HL-60/S4 treated with phorbol 12-myristate 13-acetate at 8.2 ng/mL for 4 days and 3 days (cell line): ENCODE results near the gene MPIG6B.
"Not testable (repeated sequence)": the region's sequence is repeated elsewhere in the genome, so short reads cannot be mapped to it uniquely, and the experiment has no call there.

Experiments used
- in situ Hi-C: fragments of 300-500 bp; cut with MboI; formaldehyde crosslinking; loops from 2 replicates; pipeline ENCODE4 v1.15.0; 2022; ENCODE audit warnings: low sequenced_read_pairs

The MPIG6B gene

DNA sequence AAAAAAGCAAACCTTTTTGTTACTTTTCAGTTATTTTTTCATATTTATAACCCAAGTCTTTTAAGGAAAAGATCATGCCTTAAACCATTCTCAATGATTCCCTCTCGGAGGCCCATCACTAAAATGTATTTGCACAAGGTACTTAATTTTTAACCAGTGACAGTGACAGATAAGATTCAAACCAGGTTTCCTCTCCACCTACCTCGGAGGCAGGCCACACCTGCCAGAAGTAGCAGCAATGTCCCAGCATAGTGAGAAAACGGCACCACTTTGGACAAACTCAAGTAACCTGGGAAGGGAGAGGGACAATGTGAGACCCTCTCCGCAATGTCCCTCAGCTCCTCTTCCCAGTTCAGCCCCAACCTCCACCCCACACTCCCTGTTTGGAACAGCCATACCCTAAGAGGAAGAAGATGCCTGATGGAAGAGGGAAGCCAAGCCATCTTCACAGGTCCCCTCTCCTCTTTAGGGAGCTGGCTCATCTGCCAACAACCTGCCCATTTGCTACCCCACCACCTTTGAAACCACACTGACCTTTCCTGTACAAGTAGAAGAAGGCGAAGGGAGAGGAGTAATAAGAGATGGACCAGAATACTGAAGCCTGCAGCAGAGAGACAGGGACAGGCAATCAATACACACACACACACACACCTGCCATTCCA is 22.3 kb upstream of the MPIG6B start:
- in situ Hi-C loops: no loop called here

DNA sequence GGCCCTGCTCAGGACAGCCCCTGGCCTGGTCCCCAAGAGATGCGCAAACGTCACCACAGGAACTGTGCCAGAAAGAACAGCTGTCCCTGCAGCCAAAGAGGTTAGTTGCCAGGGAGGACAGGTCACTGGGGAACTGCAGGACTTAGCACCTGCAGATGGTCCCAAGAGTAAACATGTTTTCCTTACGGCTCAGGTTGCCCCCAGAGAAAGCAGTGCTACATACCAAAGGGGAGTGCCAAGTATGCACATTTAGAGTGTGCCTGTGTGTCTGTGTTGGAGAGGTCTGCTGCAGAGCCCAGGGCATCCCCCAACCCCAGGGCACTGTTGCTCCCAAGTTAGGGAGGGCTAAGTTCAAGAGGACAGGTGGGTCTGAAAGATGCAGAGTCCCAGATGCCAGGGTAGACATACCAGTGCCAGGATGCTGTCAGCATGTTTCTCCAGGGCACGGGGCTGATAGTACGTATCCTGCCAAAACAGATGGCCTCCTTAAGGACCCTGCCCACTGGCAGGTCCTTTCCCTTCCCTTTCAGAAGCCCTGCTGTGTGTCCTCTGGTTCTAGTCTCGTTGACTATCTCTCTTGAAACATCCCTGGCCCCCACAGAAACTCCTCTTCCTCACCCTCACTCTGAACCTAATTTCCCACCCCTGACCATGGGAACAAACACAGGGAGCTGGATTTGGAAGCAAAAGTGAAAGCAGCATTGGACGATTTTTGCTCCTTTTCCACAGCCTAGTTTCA is 21.3 kb upstream of the MPIG6B start:
- in situ Hi-C loops: no loop called here

DNA sequence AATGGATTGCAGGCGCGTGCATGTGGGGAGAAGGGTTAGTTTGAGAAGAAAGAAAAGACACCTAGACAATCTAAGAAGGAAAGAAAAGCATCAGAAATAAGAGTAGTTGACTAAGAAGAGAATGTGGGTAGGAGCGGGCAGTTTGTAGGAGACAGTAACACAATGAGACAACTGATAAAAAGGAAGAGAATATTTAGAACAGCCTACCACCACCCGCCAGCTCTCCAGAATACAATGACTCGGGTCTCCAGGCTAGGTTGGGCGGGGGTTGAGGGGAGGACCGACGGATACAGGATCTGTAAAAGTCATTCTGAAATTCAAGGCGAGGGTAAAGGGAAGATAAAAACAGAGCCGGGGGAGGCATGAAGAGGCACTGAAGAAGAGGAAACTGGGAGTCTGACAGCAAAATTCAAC is 20.8 kb upstream of the MPIG6B start:
- in situ Hi-C loops: no loop called here

DNA sequence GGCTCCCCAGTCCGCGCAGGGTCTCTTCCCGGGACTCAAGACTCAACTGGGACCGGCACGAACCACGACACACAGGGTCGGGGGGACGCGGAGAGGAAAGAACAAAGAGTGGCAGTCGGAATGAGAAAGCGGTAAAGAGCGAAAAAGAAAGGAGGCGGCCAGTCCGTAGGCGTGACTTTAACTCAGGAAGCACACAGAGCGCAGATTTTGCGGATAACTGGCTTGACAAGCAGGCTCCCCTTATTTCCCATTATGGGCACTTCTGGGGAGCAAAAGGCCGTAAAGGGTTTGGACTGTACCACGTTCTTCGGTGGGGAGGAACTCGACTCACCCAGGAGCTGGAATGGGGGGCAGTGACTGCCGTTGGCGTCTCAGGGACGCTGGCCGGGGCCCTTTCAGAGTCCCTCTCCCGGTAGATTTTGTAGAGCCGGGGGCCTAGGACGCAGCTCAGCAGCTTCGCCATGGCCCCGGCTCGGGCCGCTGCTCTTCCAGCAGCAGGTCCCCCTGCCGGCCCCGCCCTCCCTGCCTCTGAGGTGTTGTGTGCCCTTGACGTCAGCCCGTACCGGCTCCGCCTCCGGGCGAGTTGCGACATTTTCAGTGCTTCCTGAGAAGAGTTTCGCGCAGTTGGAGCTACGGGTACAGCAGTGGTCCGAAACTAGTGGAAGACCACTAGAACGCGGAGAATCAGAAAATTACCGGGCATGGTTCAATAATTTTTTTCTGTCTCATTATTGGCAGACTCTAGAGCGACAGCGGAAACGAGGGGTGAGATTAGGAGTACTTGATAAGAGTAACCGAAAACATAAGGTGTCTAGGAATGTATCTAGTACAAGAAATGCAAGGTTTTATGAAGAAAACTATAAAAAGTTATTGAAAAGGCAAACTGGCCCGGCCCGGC is 20.1 kb upstream of the MPIG6B start, which contains the start of gene ABHD16A:
Gene ABHD16A (minus strand): TSS at position 506 of the 898 bp plus-strand sequence. CDS start 43 bp downstream, at position 463.
- in situ Hi-C loops: no loop called here

DNA sequence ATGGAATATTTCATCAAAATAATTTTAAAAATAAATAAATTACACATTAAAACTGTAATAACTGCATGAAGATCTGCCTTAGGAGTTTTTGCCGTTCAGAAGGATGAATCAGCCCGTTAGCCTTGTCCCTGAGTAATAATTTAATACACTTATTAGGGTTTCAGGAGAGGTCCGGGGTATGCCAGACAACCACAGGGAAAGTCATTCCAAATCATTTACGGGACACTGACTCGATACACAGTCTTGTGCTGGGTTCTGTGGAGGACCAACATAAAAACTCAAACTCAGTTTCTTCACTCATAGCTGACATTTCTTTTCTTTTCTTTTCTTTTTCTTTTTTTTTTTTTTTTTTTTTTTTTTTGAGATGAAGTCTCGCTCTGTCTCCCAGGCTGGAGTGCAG is 17.2 kb upstream of the MPIG6B start:
- in situ Hi-C loops: no loop called here

DNA sequence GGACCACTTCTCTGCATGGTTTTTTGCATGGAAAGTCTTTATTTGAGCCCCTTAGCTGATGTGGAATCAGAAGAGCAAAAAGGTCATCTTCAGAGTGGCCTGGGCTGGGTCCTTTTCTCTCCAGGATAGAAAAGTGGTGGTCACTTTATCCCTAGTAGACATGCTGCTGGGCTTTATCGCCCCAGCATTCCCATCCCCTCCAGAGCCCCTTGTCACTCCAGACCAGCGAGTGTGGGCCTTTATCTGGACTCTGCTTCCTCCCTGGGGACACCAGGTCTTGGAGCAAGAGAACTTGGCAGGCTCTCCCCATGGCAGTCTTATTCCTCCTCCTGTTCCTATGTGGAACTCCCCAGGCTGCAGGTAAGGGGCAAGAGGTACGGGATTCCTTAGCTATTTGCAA is 16.6 kb upstream of the MPIG6B start, which contains the start of gene LY6G6F:
Gene LY6G6F (plus strand): TSS at position 268 of the 400 bp plus-strand sequence. CDS start 41 bp downstream, at position 309.
- in situ Hi-C loops: no loop called here

DNA sequence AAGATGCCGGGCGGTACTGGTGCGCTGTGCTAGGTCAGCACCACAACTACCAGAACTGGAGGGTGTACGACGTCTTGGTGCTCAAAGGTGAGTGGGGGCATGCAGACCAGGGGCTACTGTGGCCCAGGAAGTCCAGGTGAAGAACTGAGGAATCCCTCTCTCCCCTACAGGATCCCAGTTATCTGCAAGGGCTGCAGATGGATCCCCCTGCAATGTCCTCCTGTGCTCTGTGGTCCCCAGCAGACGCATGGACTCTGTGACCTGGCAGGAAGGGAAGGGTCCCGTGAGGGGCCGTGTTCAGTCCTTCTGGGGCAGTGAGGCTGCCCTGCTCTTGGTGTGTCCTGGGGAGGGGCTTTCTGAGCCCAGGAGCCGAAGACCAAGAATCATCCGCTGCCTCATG is 15.5 kb upstream of the MPIG6B start:
- in situ Hi-C loops: no loop called here

DNA sequence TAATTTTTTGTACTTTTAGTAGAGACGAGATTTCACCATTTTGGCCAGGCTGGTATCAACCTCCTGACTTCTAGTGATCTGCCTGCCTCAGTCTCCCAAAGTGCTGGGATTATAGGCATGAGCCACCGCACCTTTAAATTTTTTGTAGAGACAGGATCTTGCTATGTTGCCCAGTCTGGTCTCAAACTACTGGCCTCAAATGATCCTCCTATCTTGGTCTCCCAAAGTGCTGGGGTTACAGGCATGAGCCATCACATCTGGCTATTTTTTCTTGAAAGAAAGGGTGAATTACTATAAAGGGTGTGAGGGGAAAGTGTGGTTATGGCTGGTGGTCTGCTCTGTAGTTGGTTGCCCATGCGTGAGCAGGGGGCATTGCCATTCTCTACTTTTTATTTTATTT is 14.9 kb upstream of the MPIG6B start:
- in situ Hi-C loops: no loop called here

DNA sequence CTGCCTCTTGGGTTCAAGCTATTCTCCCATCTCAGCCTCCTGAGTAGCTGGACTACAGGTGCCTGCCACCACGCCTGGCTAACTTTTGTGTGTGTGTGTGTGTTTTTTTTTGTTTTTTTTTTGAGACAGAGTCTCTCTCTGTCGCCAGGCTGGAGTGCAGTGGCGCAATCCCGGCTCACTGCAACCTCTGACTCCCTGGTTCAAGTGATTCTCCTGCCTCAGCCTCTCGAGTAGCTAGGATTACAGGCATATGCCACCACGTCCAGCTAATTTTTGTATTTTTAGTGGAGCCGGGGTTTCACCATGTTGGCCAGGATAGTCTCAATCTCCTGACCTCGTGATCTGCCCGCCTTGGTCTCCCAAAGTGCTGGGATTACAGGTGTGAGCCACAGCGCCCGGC is 14.0 kb upstream of the MPIG6B start:
- in situ Hi-C loops: not testable (repeated sequence)

DNA sequence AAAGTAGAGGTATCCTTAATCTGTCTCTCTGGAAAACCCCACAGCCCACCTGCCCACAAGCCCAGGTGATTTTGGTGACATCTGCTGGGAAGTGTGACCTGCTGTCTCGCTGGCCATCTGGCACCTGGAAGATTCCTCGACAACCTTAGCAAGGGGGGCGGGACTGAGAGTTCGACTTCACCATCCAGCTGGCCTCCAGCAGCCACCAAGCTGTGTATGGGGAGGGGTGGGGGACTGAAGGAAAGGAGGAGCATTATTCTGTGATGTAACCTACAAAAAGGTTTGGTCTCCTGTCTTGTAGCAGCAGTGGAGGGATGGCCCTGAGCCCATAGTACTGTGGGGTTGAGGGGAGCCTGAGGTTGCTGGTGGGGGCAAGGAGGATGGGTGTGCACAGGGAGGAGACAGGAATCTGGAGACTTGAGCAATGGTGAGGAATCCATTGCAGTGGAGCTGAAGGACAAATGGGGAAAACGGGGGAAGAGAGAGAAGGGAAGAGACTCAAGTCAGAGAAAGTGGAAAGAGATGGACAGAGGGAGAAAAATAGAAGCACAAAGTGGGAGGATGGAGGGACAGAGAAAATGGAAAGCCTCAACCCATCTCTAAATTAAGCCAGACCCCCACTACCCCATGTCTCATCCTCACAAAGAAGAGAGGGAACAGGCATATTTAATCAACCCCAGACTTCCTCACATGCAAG is 12.5 kb upstream of the MPIG6B start:
- in situ Hi-C loops: no loop called here

DNA sequence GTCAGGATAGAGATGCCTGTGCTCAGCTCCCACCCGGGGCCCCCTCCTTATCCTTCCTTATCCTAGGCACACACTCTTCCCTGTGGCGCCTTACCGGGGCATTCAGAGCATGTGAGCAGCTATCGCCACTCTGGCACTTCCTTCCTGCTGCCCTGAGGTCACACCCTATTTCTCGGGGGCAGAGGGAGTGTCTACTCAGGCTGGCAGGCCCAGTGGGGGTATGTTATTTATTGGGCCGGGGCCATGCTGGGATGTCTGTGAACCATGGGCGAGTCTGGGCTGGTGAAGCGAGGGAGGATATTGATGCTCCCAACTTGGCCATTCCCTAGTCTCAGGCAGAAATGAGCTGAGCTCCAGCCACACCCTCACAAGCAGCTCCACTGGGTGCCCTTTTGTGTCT is 11.9 kb upstream of the MPIG6B start:
- in situ Hi-C loops: no loop called here

DNA sequence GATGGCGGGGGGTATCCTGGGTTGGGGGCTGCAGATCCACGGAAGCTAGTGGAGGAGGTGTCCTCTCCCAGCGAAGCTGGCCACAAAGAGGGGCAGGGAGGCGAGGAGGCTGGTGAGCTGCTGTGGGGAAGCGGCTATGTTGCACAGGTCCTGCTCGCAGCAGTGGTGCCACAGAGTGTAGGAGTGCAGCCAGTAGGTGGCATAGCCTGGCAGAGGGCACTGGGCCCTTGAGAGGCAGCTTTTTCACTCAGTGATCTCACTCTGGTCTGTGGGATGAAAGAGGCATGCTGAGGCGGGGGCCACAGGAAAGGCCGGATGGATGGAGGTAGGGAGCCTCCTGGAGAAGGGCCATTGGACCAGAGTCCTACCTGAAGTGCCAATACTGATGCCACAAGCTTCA is 10.9 kb upstream of the MPIG6B start:
- in situ Hi-C loops: no loop called here

DNA sequence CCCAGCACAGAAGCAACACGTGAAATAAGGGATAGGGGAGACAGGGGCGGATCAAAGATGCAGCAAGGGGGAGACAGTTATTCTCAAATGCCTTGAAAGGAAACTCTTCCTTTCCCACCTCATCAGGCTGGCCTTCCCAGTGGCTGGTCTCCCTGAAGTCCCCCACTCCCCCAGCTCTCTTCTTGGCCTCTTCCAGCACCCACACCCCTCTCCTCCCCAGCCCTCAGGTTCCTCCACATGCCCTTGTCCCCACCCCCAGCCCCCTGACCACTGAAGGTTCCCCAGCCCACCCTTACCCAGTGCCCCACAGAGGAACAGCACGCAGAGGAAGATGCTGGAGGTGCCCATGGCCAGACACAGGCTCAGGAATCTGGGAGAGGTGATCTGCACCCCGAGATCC is 9.7 kb upstream of the MPIG6B start:
- in situ Hi-C loops: no loop called here

DNA sequence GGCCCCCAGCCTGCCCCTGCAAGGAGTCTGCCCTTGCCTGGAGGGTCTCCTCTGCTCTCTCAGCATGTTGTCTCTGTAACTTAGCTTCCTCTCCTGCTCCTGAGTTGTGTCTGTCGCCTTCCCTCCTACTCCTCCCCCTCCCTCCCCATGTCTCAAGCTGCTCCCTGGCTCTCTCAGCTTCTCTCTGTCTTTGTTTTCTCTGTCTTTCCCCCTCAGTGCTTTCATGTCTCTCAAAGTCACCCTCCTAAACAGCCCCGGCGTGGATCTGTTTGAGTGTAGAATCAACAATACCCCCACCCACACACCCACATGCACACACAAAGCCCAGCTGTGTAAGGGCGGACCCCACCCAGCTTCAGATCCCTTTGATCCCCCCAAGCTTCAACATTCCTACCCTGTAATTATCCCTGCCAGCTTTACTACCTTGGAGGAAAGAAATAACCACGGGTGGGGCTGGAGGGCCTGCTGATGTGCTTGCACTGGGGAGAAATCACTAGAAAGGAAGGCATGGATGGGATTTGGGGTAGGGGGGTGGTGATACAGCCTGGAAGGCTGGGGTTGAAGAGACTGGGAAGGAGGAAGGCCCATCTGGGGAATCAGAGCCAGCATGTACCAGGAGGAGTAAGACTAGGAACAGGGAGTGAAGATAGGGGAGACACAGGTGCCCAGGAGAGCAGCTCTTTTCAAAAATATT is 9.0 kb upstream of the MPIG6B start:
- in situ Hi-C loops: no loop called here

DNA sequence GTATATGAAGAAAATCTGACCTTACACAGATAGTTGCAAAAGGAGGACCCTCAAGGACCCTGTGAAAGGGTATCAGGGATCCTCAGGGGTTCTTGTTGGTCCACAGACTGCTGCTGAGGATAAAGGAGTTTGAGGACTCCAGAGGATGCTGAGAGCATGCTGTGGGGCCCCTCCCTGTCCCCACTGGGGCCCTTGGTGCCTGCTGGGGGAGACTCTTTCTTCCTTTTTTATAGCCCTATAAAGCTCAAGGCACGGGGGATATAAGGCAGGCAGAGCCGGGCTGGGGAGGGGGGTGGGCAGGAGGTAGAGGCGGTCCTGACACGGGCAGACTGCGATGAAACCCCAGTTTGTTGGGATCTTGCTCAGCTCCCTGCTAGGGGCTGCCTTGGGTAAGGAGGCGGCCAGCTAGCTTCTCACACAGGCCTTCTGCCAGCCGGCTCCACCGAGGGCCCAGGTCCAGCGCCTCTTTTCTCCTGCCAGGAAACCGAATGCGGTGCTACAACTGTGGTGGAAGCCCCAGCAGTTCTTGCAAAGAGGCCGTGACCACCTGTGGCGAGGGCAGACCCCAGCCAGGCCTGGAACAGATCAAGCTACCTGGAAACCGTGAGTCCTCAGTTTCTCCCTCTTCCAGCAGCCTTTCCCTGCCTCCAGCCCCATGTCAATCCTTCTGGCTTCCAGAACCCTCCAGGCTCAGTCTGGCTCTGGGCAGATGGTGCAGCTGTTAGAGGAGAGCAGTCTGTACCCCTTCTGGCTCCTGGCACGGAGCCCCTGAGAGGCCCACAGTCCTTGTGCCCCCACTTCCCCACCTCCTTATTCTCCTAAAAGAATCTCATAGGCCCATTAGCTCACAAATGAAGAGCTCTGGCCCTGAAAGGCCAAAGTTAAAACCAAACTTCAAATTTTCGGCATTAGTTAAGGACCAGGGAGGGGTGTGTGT is 7.9 kb upstream of the MPIG6B start, which contains the start of gene LY6G6D:
Gene LY6G6D (plus strand): TSS at position 327 of the 937 bp plus-strand sequence. CDS start 8 bp downstream, at position 335.
- in situ Hi-C loops: no loop called here

DNA sequence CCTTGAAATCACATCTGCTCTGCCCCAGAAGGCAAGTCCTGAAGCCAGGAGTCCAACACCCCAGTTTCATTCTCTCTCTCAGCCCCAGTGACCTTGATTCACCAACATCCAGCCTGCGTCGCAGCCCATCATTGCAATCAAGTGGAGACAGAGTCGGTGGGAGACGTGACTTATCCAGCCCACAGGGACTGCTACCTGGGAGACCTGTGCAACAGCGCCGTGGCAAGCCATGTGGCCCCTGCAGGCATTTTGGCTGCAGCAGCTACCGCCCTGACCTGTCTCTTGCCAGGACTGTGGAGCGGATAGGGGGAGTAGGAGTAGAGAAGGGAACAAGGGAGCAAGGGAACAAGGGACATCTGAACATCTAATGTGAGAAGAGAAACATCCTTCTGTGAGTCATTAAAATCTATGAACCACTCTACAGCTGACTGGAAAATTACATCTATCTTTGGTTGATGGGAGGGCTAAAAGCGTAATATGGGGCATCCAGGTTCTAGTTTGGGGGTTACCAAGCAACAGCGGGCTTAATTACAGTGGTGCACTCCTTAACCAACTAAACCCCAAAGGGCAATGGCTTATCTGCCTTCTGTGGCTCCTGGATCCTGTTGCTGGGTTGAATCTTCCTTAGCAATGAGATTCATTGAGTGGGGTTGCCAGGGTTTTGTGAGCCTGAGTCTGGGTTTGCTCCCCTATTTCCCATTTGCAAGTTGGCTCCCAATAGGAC is 5.5 kb upstream of the MPIG6B start:
- in situ Hi-C loops: no loop called here

DNA sequence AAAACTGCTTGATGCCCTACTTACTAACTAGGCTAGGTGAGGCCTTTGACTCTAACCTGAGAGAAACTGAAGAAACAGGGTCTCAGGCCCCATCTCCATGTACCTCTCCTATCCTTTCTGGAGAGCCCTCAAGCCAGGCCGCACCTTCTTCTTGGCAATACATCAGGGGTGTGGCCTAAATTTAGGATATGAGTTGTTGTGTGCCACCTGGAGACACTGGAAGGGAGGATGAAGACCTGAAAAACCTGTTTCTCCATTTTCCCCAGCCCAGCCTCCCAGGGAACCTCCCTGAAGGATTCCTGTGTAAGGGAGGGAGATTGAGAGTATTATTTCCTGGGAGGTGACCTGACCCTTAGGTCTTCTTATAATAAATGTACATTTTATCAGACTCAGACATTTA is 4.9 kb upstream of the MPIG6B start:
- in situ Hi-C loops: no loop called here

DNA sequence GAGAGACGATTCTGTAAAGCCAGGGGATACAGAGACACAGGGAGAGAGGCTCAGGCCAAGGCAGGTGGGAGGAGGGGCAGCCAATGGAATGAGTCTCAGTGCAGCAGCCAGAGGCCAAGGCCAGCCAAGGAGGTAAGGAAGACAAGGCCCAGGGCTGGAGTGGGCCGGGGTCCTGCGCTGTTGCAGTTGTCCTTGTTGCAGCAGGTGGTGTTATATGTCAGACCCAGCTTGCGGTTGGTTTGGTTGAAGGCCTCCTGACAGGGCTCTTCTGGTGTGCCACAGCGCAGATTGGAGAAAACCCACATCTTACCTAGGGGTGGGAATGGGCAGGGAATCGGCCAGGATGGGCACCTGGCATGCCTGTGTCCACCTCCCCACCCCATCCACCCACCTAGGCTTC is 4.2 kb upstream of the MPIG6B start:
- in situ Hi-C loops: no loop called here
